Measurements from ENCODE around the gene ALDOB.

The ALDOB gene

GRCh38 chr9:101421653-101422065 is 13.9 kb downstream of the ALDOB start:
- DNase-seq (ENCODE audit: low read depth in 2 of 2) = no peak

- no peak for DNase-seq (ENCODE audit: low read depth in 2 of 2)
These were observed 15.7 kb downstream of the ALDOB start for GRCh38 chr9:101419863-101420262.

- DNase-seq (ENCODE audit: low read depth in 2 of 2) = no peak
These were observed 16.8 kb downstream of the ALDOB start for GRCh38 chr9:101418518-101419430.

GRCh38 chr9:101417977-101418376 is 17.6 kb downstream of the ALDOB start:
- no peak for DNase-seq (ENCODE audit: low read depth in 2 of 2)

GRCh38 chr9:101417389-101417788 is 18.2 kb downstream of the ALDOB start:
- DNase-seq (ENCODE audit: low read depth in 2 of 2) = no peak

GRCh38 chr9:101415578-101415977 is 20.0 kb downstream of the ALDOB start:
- no peak for DNase-seq (ENCODE audit: low read depth in 2 of 2)

- no peak for DNase-seq (ENCODE audit: low read depth in 2 of 2)
These were observed 20.7 kb downstream of the ALDOB start for GRCh38 chr9:101414839-101415238.

- DNase-seq (ENCODE audit: low read depth in 2 of 2) = no peak
These were observed 26.5 kb downstream of the ALDOB start for GRCh38 chr9:101409079-101409477.

- DNase-seq (ENCODE audit: low read depth in 2 of 2) = no peak
These were observed 27.0 kb downstream of the ALDOB start for GRCh38 chr9:101408374-101409078.

GRCh38 chr9:101403516-101404285 is 31.9 kb downstream of the ALDOB start:
- no peak for DNase-seq (ENCODE audit: low read depth in 2 of 2)

GRCh38 chr9:101400120-101400519 is 35.5 kb downstream of the ALDOB start:
- no peak for DNase-seq (ENCODE audit: low read depth in 2 of 2)

GRCh38 chr9:101399643-101399970 is 36.0 kb downstream of the ALDOB start:
- DNase-seq (ENCODE audit: low read depth in 2 of 2) = no peak

GRCh38 chr9:101398930-101399642 is 36.5 kb downstream of the ALDOB start:
- DNase-seq (ENCODE audit: low read depth in 2 of 2) = no peak

GRCh38 chr9:101398068-101398929 is 37.3 kb downstream of the ALDOB start, which contains the start of the genes MRPL50 and ZNF189:
TSS of gene MRPL50 (minus strand) at chr9:101398618. CDS start at chr9:101398592, 26 bp downstream.
TSS of gene ZNF189 (plus strand) at chr9:101398851. CDS start at chr9:101399157, 306 bp downstream.
- DNase-seq (ENCODE audit: low read depth in 2 of 2) = peak; percentile 92 to 96

GRCh38 chr9:101397746-101398067 is 37.9 kb downstream of the ALDOB start:
- DNase-seq (ENCODE audit: low read depth in 2 of 2) = no peak

GRCh38 chr9:101394687-101395086 is 40.9 kb downstream of the ALDOB start:
- no peak for DNase-seq (ENCODE audit: low read depth in 2 of 2)

- DNase-seq (ENCODE audit: low read depth in 2 of 2) = no peak
These were observed 42.4 kb downstream of the ALDOB start for GRCh38 chr9:101393135-101393534.

- DNase-seq (ENCODE audit: low read depth in 2 of 2) = no peak
These were observed 47.0 kb downstream of the ALDOB start for GRCh38 chr9:101388507-101388993.

- DNase-seq (ENCODE audit: low read depth in 2 of 2) = no peak
These were observed 47.6 kb downstream of the ALDOB start for GRCh38 chr9:101387871-101388506.

Data from activated CD8-positive, alpha-beta memory T cell treated with anti-CD3 and anti-CD28 coated beads for 4 hours (primary cell).